IPS-18a (cell line): ENCODE data around the gene CETN3.
"Not testable (repeated sequence)": the region's sequence is repeated elsewhere in the genome, so short reads cannot be mapped to it uniquely, and the experiment has no call there.

Source experiments
- H3K27ac ChIP-seq: one replicate; pipeline ENCODE4 v1.5.1; 2013; ENCODE audit warnings: low read length
- H3K27me3 ChIP-seq: one replicate; pipeline ENCODE4 v1.6.1; 2013; ENCODE audit warnings: mild to moderate bottlenecking, low read length; ENCODE audit not compliant: control insufficient read depth, insufficient read depth
- H3K36me3 ChIP-seq: one replicate; pipeline ENCODE4 v1.6.1; 2013; ENCODE audit warnings: low read depth, low read length; ENCODE audit not compliant: control insufficient read depth
- H3K4me1 ChIP-seq: one replicate; pipeline ENCODE4 v1.6.1; 2013; ENCODE audit warnings: low read depth, low read length; ENCODE audit not compliant: control insufficient read depth
- H3K4me3 ChIP-seq: one replicate; pipeline ENCODE4 v1.5.1; 2013; ENCODE audit warnings: low read length
- H3K9ac ChIP-seq: one replicate; pipeline ENCODE4 v1.6.1; 2013; ENCODE audit warnings: mild to moderate bottlenecking, low read length, moderate library complexity
- H3K9me3 ChIP-seq: one replicate; pipeline ENCODE4 v1.6.1; 2013; ENCODE audit warnings: low read depth, low read length; ENCODE audit not compliant: control insufficient read depth

CETN3 gene

DNA sequence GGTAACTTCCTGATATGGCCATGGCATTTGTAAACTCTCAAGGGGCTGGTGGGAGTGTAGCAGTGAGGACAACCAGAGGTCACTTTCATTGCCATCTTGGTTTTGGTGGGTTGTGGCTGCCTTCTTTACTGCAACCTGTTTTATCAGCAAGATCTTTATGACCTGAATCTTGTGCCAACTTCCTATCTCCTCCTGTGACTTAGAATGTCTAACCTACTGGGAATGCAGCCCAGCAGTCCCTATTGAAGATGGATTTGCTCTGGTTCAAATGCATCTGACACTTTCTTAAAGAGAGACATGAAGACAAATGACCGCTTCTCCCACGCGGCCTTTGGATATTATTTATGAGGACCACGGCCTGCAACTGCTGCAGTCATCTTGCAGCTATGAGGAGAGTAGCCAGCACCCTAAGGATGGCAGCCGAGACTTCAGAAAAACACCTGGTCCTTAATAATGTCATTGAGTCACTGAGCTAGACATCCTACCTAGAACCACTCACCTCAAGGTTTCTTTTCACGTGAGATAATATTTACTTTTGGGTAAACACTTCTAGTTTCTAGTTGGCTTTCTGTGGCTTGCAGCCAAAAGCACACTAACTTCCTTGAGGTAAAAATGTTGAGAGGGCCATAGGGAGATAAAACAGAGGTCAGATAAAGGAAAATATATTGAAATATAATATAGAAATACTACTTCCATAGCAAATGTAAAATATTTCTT lies 28.2 kb downstream of the CETN3 start:
- no peak overlapping the region for H3K4me3 ChIP-seq
- no peak overlapping the region for H3K9ac ChIP-seq
- H3K27me3 ChIP-seq, result no peaks in the 10 kb centered on the region
- H3K27ac ChIP-seq, result no peak overlapping the region
- H3K36me3 ChIP-seq, result no peaks in the 10 kb centered on the region
- no peaks in the 10 kb centered on the region for H3K9me3 ChIP-seq
- H3K4me1 ChIP-seq, result no peaks in the 10 kb centered on the region

GRCh38 chr5:90379652-90380051 lies 29.9 kb downstream of the CETN3 start:
- Histone ChIP-seq H3K9me3 (no peaks in the 10 kb centered on the region), H3K27me3 (no peaks in the 10 kb centered on the region), H3K36me3 (no peaks in the 10 kb centered on the region), H3K4me3 (no peak overlapping the region), H3K4me1 (no peaks in the 10 kb centered on the region), H3K9ac (no peak overlapping the region), H3K27ac (no peak overlapping the region)

- Histone ChIP-seq H3K27me3 (no peaks in the 10 kb centered on the region), H3K36me3 (no peaks in the 10 kb centered on the region), H3K9me3 (no peaks in the 10 kb centered on the region), H3K9ac (no peak overlapping the region), H3K4me1 (no peaks in the 10 kb centered on the region), H3K27ac (no peak overlapping the region), H3K4me3 (no peak overlapping the region)
Measured at GRCh38 chr5:90378752-90379151, 30.8 kb downstream of the CETN3 start.

- H3K9me3 ChIP-seq, result peaks cover 13% of the 10 kb centered on the region
- H3K4me3 ChIP-seq, H3K9ac ChIP-seq, H3K36me3 ChIP-seq, H3K27ac ChIP-seq, H3K27me3 ChIP-seq: not testable (repeated sequence)
- H3K4me1 ChIP-seq, result peaks cover 21% of the 10 kb centered on the region
Measured at GRCh38 chr5:90371269-90371668, 38.3 kb downstream of the CETN3 start.

DNA sequence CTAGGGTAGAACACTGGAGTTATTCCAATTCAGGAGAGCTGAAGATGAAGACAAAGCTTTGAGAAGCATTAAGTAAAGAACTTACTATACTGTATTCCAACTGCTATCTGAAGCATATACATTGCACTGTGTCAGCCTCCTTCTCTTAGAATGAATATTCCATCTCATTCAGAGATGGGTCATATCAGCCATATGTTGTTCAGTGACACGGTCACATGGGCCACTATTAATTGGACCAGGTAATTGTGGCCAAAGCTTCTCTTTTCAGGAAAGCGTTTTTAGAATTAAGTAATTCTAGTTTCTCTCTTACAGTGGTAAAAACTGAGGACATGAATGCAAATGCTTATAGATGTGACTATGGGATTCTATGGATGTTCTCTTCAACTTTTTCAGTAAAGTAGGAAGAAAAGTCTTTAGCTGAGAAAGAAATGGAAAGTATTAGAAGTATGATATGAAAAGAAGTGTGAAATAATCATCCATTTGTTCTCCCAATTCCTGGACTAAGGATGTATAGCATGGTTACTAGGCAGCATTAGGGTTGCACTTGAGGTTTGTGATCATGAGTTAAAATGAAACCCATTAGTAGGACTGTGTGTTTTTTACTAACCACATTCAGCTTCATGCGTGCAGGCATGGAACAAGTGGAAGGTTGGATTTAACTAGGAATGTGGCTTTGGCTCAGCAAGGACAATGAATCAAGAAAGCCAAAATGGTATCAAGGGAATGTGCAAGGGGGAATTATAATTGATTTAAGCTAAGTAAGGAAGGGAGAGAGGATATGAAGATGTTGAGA lies 40.9 kb downstream of the CETN3 start:
- no peak overlapping the region for H3K9ac ChIP-seq
- H3K27ac ChIP-seq, result no peak overlapping the region
- peaks cover 21% of the 10 kb centered on the region for H3K4me1 ChIP-seq
- H3K4me3 ChIP-seq, result no peak overlapping the region
- H3K27me3 ChIP-seq, result no peaks in the 10 kb centered on the region
- H3K36me3 ChIP-seq, result no peaks in the 10 kb centered on the region
- H3K9me3 ChIP-seq, result peaks cover 13% of the 10 kb centered on the region

- no peaks in the 10 kb centered on the region for H3K27me3 ChIP-seq
- H3K9ac ChIP-seq, result no peak overlapping the region
Measured at GRCh38 chr5:90367879-90368278, 41.7 kb downstream of the CETN3 start.

GRCh38 chr5:90366948-90367347 lies 42.6 kb downstream of the CETN3 start:
- no peaks in the 10 kb centered on the region for H3K27me3 ChIP-seq
- peak overlapping the region; percentile 0 for H3K9ac ChIP-seq
- peaks cover 12% of the 10 kb centered on the region for H3K4me1 ChIP-seq
- peaks cover 12% of the 10 kb centered on the region for H3K9me3 ChIP-seq
- H3K27ac ChIP-seq, result no peak overlapping the region
- H3K4me3 ChIP-seq, result no peak overlapping the region
- H3K36me3 ChIP-seq, result no peaks in the 10 kb centered on the region

More at GRCh38 chr5:90367879-90368278, 41.7 kb downstream of the CETN3 start:
- peaks cover 13% of the 10 kb centered on the region for H3K4me1 ChIP-seq
- H3K27ac ChIP-seq, result no peak overlapping the region
- no peak overlapping the region for H3K4me3 ChIP-seq
- H3K36me3 ChIP-seq, result no peaks in the 10 kb centered on the region
- H3K9me3 ChIP-seq, result peaks cover 13% of the 10 kb centered on the region

DNA sequence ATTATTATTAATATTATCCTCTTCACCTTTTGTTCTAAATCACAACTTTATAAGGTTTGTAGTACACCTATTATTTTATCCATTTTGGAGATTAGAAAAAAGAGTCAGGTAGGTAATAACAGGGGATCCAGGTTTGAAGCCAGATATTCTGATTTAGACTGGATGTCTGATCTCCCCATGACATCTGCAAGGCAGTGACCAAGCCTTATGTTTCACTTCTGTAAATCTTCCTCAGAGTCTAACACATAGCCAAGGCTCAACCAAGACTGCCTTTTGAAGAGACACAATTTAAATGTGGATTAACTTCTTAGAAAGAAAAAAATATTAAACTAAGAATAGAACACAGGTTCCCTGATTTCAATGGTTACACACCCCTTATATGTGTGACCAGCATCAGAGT lies 44.2 kb downstream of the CETN3 start:
- Histone ChIP-seq H3K36me3 (no peaks in the 10 kb centered on the region), H3K9me3 (no peaks in the 10 kb centered on the region), H3K27ac (no peak overlapping the region), H3K27me3 (no peaks in the 10 kb centered on the region), H3K9ac (no peak overlapping the region), H3K4me1 (peaks cover 12% of the 10 kb centered on the region), H3K4me3 (no peak overlapping the region)

DNA sequence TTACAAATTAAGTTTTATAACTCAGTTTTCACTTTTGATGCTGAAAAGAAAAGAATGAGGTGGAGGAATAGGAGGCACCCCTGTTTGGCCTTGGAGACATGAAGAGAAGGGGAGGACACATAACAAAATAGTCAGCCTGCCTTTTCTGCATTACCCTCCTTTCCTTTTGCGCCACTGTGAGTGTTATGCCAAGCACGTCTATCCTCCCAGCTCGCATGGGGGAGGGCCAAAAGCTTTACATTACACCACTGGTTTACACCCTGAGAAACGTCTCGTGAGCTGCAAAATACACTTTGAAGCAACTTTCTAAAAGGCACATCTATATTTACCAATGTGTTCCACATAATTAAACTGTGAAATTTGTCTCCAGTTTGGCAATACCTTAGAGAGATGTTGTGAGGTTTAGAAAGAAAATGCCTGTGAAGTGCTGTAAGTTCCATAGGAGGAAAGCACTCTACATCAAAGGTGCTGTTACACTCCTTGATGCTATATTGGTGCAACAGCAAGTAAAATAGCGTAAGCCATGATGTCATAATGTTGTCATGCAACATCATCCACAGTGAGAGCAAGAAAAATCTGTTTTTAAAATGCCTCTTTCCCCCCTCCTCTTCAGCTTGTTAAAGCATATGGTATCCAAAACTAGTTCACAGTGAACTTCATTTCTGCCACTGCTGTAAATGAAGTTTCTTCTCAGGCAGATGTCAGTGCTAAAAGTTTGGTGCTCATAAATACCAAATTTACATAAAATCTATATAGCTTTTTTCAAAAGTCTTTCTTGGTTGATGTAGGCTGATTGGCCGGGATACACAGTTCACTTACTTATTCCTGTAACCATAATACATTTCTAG lies 50.3 kb downstream of the CETN3 start:
- Histone ChIP-seq H3K4me1 (no peaks in the 10 kb centered on the region), H3K9ac (no peak overlapping the region), H3K36me3 (no peaks in the 10 kb centered on the region), H3K9me3 (no peaks in the 10 kb centered on the region), H3K4me3 (no peak overlapping the region), H3K27ac (no peak overlapping the region), H3K27me3 (no peaks in the 10 kb centered on the region)

DNA sequence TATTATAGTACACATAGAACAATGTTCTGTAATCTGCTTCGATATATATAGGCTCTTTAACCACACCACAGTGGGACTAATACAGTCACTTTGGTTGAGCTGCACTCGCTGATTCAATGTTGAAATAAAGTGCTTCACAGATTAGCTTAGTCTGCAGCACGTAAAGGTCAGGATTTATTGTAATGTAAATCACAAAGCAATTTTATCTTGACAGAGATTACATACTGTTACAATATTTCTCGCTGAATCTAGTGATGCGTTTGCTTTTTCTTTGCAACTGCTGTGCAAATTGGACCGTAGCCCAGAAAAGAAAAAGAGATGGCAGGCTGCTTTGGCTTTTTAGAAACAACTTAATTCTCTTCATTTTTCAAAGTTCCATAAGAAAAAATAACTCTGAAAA lies 52.9 kb downstream of the CETN3 start:
- no peak overlapping the region for H3K9ac ChIP-seq
- no peaks in the 10 kb centered on the region for H3K27me3 ChIP-seq
- H3K27ac ChIP-seq, result no peak overlapping the region
- no peaks in the 10 kb centered on the region for H3K4me1 ChIP-seq
- no peaks in the 10 kb centered on the region for H3K36me3 ChIP-seq
- H3K9me3 ChIP-seq, result no peaks in the 10 kb centered on the region
- no peak overlapping the region for H3K4me3 ChIP-seq

GRCh38 chr5:90356176-90356575 lies 53.4 kb downstream of the CETN3 start:
- Histone ChIP-seq H3K9ac (no peak overlapping the region), H3K4me3 (no peak overlapping the region), H3K36me3 (no peaks in the 10 kb centered on the region), H3K4me1 (no peaks in the 10 kb centered on the region), H3K27ac (no peak overlapping the region), H3K9me3 (no peaks in the 10 kb centered on the region), H3K27me3 (no peaks in the 10 kb centered on the region)
